ENCODE data around the gene CDA. TPM values are rescaled to one million over a fixed set of nuclear protein-coding genes. Genes with fewer than 3 reads are reported as not detected.
"Not testable (repeated sequence)": the region's sequence is repeated elsewhere in the genome, so short reads cannot be mapped to it uniquely, and the experiment has no call there.

Gene CDA
- polyA plus RNA-seq, 4 donors, result 5.3 to 8.7 (median 6.1) TPM

- DNase-seq (ENCODE audit: low read depth in 4 of 4, low spot score in 2 of 4), result no peak
Observed at GRCh38 chr1:20584890-20585289, 4.0 kb upstream of the CDA start.

GRCh38 chr1:20586953-20587660, 1.8 kb upstream of the CDA start:
- DNase-seq (ENCODE audit: low read depth in 4 of 4, low spot score in 2 of 4), result no peak

- DNase-seq (ENCODE audit: low read depth in 4 of 4, low spot score in 2 of 4), result no peak
Observed at GRCh38 chr1:20587661-20588053, 1.2 kb upstream of the CDA start.

- peak; percentile 70 to 86 (median 76) for DNase-seq (ENCODE audit: low read depth in 4 of 4, low spot score in 2 of 4)
Observed at GRCh38 chr1:20589331-20590278, 708 bp downstream of the CDA start.

- no peak for DNase-seq (ENCODE audit: low read depth in 4 of 4, low spot score in 2 of 4)
Observed at GRCh38 chr1:20590306-20590777, 1.4 kb downstream of the CDA start.

GRCh38 chr1:20593756-20594155, 4.9 kb downstream of the CDA start:
- DNase-seq (ENCODE audit: low read depth in 4 of 4, low spot score in 2 of 4), result no peak

- DNase-seq (ENCODE audit: low read depth in 4 of 4, low spot score in 2 of 4), result no peak
Observed at GRCh38 chr1:20594746-20595145, 5.8 kb downstream of the CDA start.

GRCh38 chr1:20596106-20596505, 7.2 kb downstream of the CDA start:
- DNase-seq (ENCODE audit: low read depth in 4 of 4, low spot score in 2 of 4), result no peak

- no peak for DNase-seq (ENCODE audit: low read depth in 4 of 4, low spot score in 2 of 4)
Observed at GRCh38 chr1:20597650-20598049, 8.8 kb downstream of the CDA start.

GRCh38 chr1:20600156-20600555, 11.3 kb downstream of the CDA start:
- no peak for DNase-seq (ENCODE audit: low read depth in 4 of 4, low spot score in 2 of 4)

- DNase-seq (ENCODE audit: low read depth in 4 of 4, low spot score in 2 of 4), result no peak
Observed at GRCh38 chr1:20601129-20601825, 12.4 kb downstream of the CDA start.

GRCh38 chr1:20602851-20603450, 14.1 kb downstream of the CDA start:
- DNase-seq (ENCODE audit: low read depth in 4 of 4, low spot score in 2 of 4), result no peak

GRCh38 chr1:20603504-20604464, 14.9 kb downstream of the CDA start:
- DNase-seq (ENCODE audit: low read depth in 4 of 4, low spot score in 2 of 4), result no peak

- no peak for DNase-seq (ENCODE audit: low read depth in 4 of 4, low spot score in 2 of 4)
Observed at GRCh38 chr1:20604678-20605077, 15.8 kb downstream of the CDA start.

GRCh38 chr1:20606801-20607570, 18.1 kb downstream of the CDA start:
- not testable (repeated sequence) for DNase-seq (ENCODE audit: low read depth in 4 of 4, low spot score in 2 of 4)

- no peak for DNase-seq (ENCODE audit: low read depth in 4 of 4, low spot score in 2 of 4)
Observed at GRCh38 chr1:20609541-20609940, 20.6 kb downstream of the CDA start.

GRCh38 chr1:20610970-20611369, 22.1 kb downstream of the CDA start:
- DNase-seq (ENCODE audit: low read depth in 4 of 4, low spot score in 2 of 4), result no peak

GRCh38 chr1:20611652-20612051, 22.8 kb downstream of the CDA start:
- no peak for DNase-seq (ENCODE audit: low read depth in 4 of 4, low spot score in 2 of 4)

Data from left renal cortex interstitium (tissue), 4 donors.